Hepatocyte (in vitro differentiated cells): ENCODE results near the gene MUC6. TPM values are rescaled to one million over a fixed set of nuclear protein-coding genes. Genes with fewer than 3 reads are reported as not detected.

ENCODE experiments used
- DNase-seq: peaks from one replicate; pipeline ENCODE4 v3.0.0-alpha.2; 2016; ENCODE audit warnings: low spot score
- H2AFZ ChIP-seq: fragments of 200-600 bp; sonication (generic); 2 replicates; pipeline ENCODE4 v1.6.0; 2016; ENCODE audit warnings: antibody characterized with exemption, mild to moderate bottlenecking
- H3K27ac ChIP-seq: fragments of 200-600 bp; sonication (generic); 2 replicates; pipeline ENCODE4 v1.5.1; 2016; ENCODE audit warnings: mild to moderate bottlenecking
- H3K27me3 ChIP-seq: fragments of 200-600 bp; sonication (generic); 2 replicates; pipeline ENCODE4 v1.6.1; 2016
- H3K36me3 ChIP-seq: fragments of 200-600 bp; sonication (generic); replicated peaks from 2 replicates; pipeline ENCODE4 v1.5.1; 2016; ENCODE audit warnings: low read depth; ENCODE audit not compliant: insufficient read depth
- H3K4me1 ChIP-seq: fragments of 200-600 bp; sonication (generic); 2 replicates; pipeline ENCODE4 v1.5.1; 2016; ENCODE audit warnings: mild to moderate bottlenecking, moderate library complexity; ENCODE audit not compliant: insufficient read depth
- H3K4me2 ChIP-seq: fragments of 200-600 bp; sonication (generic); 2 replicates; pipeline ENCODE4 v1.6.0; 2016
- H3K4me3 ChIP-seq: fragments of 200-600 bp; sonication (generic); 2 replicates; pipeline ENCODE4 v1.5.1; 2016; ENCODE audit warnings: mild to moderate bottlenecking
- H3K79me2 ChIP-seq: fragments of 200-600 bp; sonication (generic); 2 replicates; pipeline ENCODE4 v1.6.0; 2017; ENCODE audit warnings: mild to moderate bottlenecking
- H3K9me2 ChIP-seq: fragments of 200-600 bp; sonication (generic); replicated peaks from 2 replicates; pipeline ENCODE4 v1.6.0; 2017; ENCODE audit warnings: mild to moderate bottlenecking; ENCODE audit not compliant: insufficient read depth
- H3K9me3 ChIP-seq: fragments of 200-600 bp; sonication (generic); 2 replicates; pipeline ENCODE4 v1.5.1; 2016; ENCODE audit warnings: low read depth, mild to moderate bottlenecking
- H4K20me1 ChIP-seq: fragments of 200-600 bp; sonication (generic); 2 replicates; pipeline ENCODE4 v1.6.0; 2016; ENCODE audit warnings: mild to moderate bottlenecking; ENCODE audit not compliant: insufficient read depth, poor library complexity, severe bottlenecking
- EZH2 ChIP-seq: fragments of 200-600 bp; sonication (generic); IDR thresholded peaks from 2 replicates; pipeline ENCODE4 v1.6.1; 2016; ENCODE audit warnings: antibody characterized with exemption, mild to moderate bottlenecking, borderline replicate concordance
- EZH2phosphoT487 ChIP-seq: fragments of 200-600 bp; sonication (generic); IDR thresholded peaks from one replicate; pipeline ENCODE4 v1.6.1; 2018; ENCODE audit warnings: antibody characterized with exemption, mild to moderate bottlenecking, low read depth, moderate library complexity; ENCODE audit not compliant: unreplicated experiment, severe bottlenecking
- WGBS: methylation state at CpG from one replicate; pipeline ENCODE4 v1.1.6; 2016; ENCODE audit warnings: low lambda C conversion rate; ENCODE audit errors: missing lambda C conversion rate; 5-methylcytosine and 5-hydroxymethylcytosine counted together
- polyA plus RNA-seq: library from polyadenylated mRNA; unstranded; fragments of >200 nt; fragmentation: Nextera tagmentation; extraction: Ambion mirVana; gene quantifications from 2 replicates; pipeline ENCODE4 v1.2.1, GENCODE V29; 2016
- total RNA-seq: library from RNA; depleted of rRNA; stranded (reverse); fragments of >200 nt; gene quantifications from 2 replicates; pipeline ENCODE4 v1.2.3, GENCODE V29; 2014
- TF ChIP-seq, protein P1 (sequence below): fragments of 200-600 bp; sonication (generic); IDR thresholded peaks from 2 replicates; pipeline ENCODE4 v1.5.1; 2016; ENCODE audit warnings: antibody characterized with exemption, mild to moderate bottlenecking; ENCODE audit not compliant: poor library complexity

MUC6 gene
- total and polyA plus RNA-seq, 2 experiments from 2014 or later = not detected

DNA sequence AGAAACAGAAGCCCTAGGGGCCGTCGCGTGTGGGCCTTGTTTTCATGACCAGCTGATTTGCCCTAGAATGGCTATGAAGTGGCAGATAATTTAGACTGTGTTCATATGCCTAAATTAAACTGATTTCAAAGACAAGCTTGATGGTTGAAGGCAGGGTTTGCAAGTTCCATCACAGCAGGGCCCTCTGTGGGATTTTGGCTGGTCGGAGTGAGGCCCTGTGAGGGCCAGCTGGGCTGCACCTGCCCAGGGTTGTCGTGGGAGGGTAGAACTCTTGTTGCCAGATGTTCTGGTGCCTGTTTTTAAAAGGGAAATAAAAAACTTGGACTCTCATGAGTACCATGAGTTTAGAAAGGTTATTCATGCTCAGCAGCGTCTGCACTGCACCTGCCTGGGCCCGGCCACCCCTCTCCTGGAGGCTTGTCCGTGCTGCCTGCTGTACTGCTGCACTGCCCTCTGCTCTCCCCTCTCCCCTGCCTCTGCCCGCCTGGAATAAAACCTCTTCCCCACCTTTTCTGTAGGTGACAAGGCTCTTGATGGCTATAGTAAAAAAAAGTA is 66.8 kb downstream of the MUC6 start:
- H3K9me2 ChIP-seq = no peaks in the 10 kb centered on the region
- H2AFZ ChIP-seq = no peak overlapping the region
- H3K36me3 ChIP-seq = no peaks in the 10 kb centered on the region
- no peaks in the 10 kb centered on the region for H3K9me3 ChIP-seq
- 88% methylated on average over 9 of the region's 9 CpGs for WGBS
- no peaks in the 10 kb centered on the region for H3K4me1 ChIP-seq
- peaks cover 3% of the 10 kb centered on the region for H4K20me1 ChIP-seq
- H3K79me2 ChIP-seq = peaks cover 20% of the 10 kb centered on the region
- H3K4me3 ChIP-seq = no peak overlapping the region
- TF ChIP-seq EZH2 (no peak), EZH2phosphoT487 (no peak)
- TF ChIP-seq, protein P1, sequence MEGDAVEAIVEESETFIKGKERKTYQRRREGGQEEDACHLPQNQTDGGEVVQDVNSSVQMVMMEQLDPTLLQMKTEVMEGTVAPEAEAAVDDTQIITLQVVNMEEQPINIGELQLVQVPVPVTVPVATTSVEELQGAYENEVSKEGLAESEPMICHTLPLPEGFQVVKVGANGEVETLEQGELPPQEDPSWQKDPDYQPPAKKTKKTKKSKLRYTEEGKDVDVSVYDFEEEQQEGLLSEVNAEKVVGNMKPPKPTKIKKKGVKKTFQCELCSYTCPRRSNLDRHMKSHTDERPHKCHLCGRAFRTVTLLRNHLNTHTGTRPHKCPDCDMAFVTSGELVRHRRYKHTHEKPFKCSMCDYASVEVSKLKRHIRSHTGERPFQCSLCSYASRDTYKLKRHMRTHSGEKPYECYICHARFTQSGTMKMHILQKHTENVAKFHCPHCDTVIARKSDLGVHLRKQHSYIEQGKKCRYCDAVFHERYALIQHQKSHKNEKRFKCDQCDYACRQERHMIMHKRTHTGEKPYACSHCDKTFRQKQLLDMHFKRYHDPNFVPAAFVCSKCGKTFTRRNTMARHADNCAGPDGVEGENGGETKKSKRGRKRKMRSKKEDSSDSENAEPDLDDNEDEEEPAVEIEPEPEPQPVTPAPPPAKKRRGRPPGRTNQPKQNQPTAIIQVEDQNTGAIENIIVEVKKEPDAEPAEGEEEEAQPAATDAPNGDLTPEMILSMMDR = no peak
- no peaks in the 10 kb centered on the region for H3K27me3 ChIP-seq
- no peak overlapping the region for H3K4me2 ChIP-seq
- H3K27ac ChIP-seq = no peak overlapping the region
- DNase-seq = no peak

DNA sequence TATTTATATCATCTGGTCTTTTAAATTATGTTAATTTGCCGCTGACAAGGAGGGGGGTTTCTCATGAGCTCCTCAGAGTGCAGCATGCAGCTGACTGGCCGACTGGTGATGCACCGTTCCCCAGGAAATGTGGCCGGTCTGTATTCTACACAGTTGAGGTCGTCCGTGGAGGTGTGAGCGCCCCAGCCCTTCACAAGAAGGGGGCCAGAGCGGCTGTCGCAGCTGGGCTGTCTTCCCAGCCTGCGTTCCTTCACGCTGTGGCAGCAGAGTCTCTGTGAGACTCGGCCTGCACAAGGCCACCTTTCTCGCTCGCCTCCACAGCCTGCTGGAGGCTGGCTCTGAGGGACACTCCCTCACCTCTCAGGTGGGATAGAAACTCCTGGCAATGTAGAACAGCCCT is 67.7 kb downstream of the MUC6 start:
- H4K20me1 ChIP-seq = peaks cover 3% of the 10 kb centered on the region
- WGBS = 94% methylated on average over 14 of the region's 14 CpGs

DNA sequence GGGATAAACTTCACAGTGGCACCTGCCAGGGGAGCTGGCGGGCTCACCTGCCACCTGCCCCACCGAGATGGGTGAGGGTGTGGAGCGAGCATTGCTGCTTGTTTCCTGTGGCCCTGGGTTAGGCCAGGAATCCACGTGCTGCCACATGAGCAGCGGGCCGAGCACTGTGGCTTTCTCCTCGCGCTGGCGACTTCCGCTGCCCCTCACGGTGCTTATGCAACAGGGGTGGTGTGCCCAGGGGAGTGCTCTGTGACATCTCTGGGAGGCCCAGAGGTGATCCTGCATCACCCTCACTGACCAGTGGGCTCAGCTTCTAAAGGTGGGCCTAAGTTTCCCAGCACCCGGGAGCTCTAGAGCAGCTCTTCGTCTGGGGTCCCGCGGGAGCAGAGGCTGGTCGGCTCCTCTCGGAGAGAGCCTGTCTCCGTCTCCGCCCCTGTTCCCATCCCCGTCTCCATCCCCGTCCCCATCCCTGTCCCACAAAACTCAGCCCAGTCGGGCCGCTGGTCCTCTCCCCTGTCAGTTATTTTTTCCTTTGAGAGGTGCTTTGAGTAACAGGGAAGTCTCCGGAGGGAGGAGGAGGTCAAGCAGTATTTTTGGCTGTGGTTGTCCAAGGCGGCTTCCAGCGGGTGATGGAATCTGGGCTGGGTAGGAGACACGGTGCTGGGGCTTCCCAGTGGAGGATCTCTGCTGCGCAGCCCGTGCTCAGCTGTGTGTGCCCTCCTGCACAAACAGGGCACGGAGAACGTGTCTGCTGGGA is 68.3 kb downstream of the MUC6 start:
- H3K27me3 ChIP-seq = no peaks in the 10 kb centered on the region
- DNase-seq = no peak
- H3K4me1 ChIP-seq = no peaks in the 10 kb centered on the region
- H2AFZ ChIP-seq = no peak overlapping the region
- no peak overlapping the region for H3K4me2 ChIP-seq
- no peak for TF ChIP-seq EZH2
- TF ChIP-seq, protein P1 = no peak
- no peak for TF ChIP-seq EZH2phosphoT487
- 97% methylated on average over 31 of the region's 31 CpGs for WGBS
- H3K27ac ChIP-seq = no peak overlapping the region
- no peaks in the 10 kb centered on the region for H3K9me3 ChIP-seq
- H3K9me2 ChIP-seq = no peaks in the 10 kb centered on the region
- no peaks in the 10 kb centered on the region for H3K36me3 ChIP-seq
- H3K4me3 ChIP-seq = no peak overlapping the region
- peaks cover 3% of the 10 kb centered on the region for H4K20me1 ChIP-seq
- peaks cover 28% of the 10 kb centered on the region for H3K79me2 ChIP-seq

More for the DNA sequence above, 67.7 kb downstream of the MUC6 start:
- Histone ChIP-seq H3K27me3 (no peaks in the 10 kb centered on the region), H3K36me3 (no peaks in the 10 kb centered on the region), H3K27ac (no peak overlapping the region), H3K4me3 (no peak overlapping the region), H3K4me2 (no peak overlapping the region), H3K79me2 (peaks cover 25% of the 10 kb centered on the region), H3K4me1 (no peaks in the 10 kb centered on the region), H3K9me3 (no peaks in the 10 kb centered on the region), H2AFZ (no peak overlapping the region), H3K9me2 (no peaks in the 10 kb centered on the region)
- DNase-seq = no peak
- TF ChIP-seq EZH2 = no peak
- TF ChIP-seq, protein P1 = no peak
- TF ChIP-seq EZH2phosphoT487 = no peak
